CD4-positive, alpha-beta T cell treated with Interleukin-6 for 4 hours (primary cell): ENCODE data around the gene LRP2.

ENCODE experiments used
- DNase-seq: peaks from one replicate; pipeline ENCODE4 v3.0.0-alpha.2; 2020; ENCODE audit warnings: mixed read lengths

LRP2 gene

GRCh38 chr2:169237286-169237685, 125.0 kb downstream of the LRP2 start:
- no peak for DNase-seq

- no peak for DNase-seq
Observed at GRCh38 chr2:169232551-169233154, 129.7 kb downstream of the LRP2 start.

GRCh38 chr2:169230204-169230603, 132.1 kb downstream of the LRP2 start:
- DNase-seq: no peak

- no peak for DNase-seq
Observed at GRCh38 chr2:169229590-169229989, 132.7 kb downstream of the LRP2 start.

GRCh38 chr2:169225906-169226305, 136.4 kb downstream of the LRP2 start:
- DNase-seq: no peak

GRCh38 chr2:169225233-169225750, 137.0 kb downstream of the LRP2 start:
- no peak for DNase-seq

- DNase-seq: no peak
Observed at GRCh38 chr2:169222665-169223064, 139.7 kb downstream of the LRP2 start.

- no peak for DNase-seq
Observed at GRCh38 chr2:169221745-169222369, 140.5 kb downstream of the LRP2 start.

- DNase-seq: no peak
Observed at GRCh38 chr2:169210917-169211316, 151.4 kb downstream of the LRP2 start.

GRCh38 chr2:169208026-169208425, 154.3 kb downstream of the LRP2 start:
- DNase-seq: no peak

- no peak for DNase-seq
Observed at GRCh38 chr2:169205176-169205575, 157.2 kb downstream of the LRP2 start.

- no peak for DNase-seq
Observed at GRCh38 chr2:169203952-169204351, 158.4 kb downstream of the LRP2 start.

- no peak for DNase-seq
Observed at GRCh38 chr2:169200756-169201155, 161.6 kb downstream of the LRP2 start.

GRCh38 chr2:169193618-169194017, 168.7 kb downstream of the LRP2 start:
- DNase-seq: no peak

GRCh38 chr2:169190197-169190775, 172.0 kb downstream of the LRP2 start:
- no peak for DNase-seq

GRCh38 chr2:169189132-169189531, 173.2 kb downstream of the LRP2 start:
- DNase-seq: no peak

GRCh38 chr2:169185711-169186110, 176.6 kb downstream of the LRP2 start:
- DNase-seq: no peak

- no peak for DNase-seq
Observed at GRCh38 chr2:169184074-169184473, 178.3 kb downstream of the LRP2 start.

GRCh38 chr2:169182573-169182972, 179.8 kb downstream of the LRP2 start:
- DNase-seq: no peak

GRCh38 chr2:169178804-169179390, 183.4 kb downstream of the LRP2 start:
- DNase-seq: no peak

GRCh38 chr2:169178364-169178763, 184.0 kb downstream of the LRP2 start:
- no peak for DNase-seq

GRCh38 chr2:169175112-169175511, 187.2 kb downstream of the LRP2 start:
- no peak for DNase-seq

GRCh38 chr2:169173876-169174275, 188.5 kb downstream of the LRP2 start:
- no peak for DNase-seq

- DNase-seq: no peak
Observed at GRCh38 chr2:169172914-169173313, 189.4 kb downstream of the LRP2 start.
